Pancreas (tissue), 10 donors: ENCODE data around the gene OBSCN. TPM values are rescaled to one million over a fixed set of nuclear protein-coding genes. Genes with fewer than 3 reads are reported as not detected.
"Not testable (repeated sequence)": the region's sequence is repeated elsewhere in the genome, so short reads cannot be mapped to it uniquely, and the experiment has no call there.

Experiments used
- ATAC-seq, 4 donors: fragments of 200-7000 bp; cut with Tn5 transposase; one replicate each; pipeline versions ENCODE4 v1.8.0 to v1.9.1; 2020; ENCODE audit warnings: mild to moderate bottlenecking in 4 of 4, moderate library complexity in 4 of 4
- DNase-seq, 6 donors: peaks; one replicate each; pipeline ENCODE4 v3.0.0-alpha.2; 2020
- FAIRE-seq: peaks from 2 replicates; lab custom pipeline; 2012; peaks lifted over from hg19 to GRCh38; lab: Jason Lieb, UNC
- H3K27ac ChIP-seq, 4 donors: fragments of 200-600 bp; sonication (generic); 1 replicate in 3 of 4; 2 replicates in 1 of 4; pipeline versions ENCODE4 v1.5.0 to v1.8.0; 2020
- H3K27me3 ChIP-seq, 4 donors: fragments of 200-600 bp; one replicate each; pipeline ENCODE4 v1.8.0; 2021
- H3K36me3 ChIP-seq, 3 donors: fragments of 200-600 bp; sonication (generic) in 1 of 3; one replicate each; pipeline versions ENCODE4 v1.5.0 to v1.8.0; 2020 to 2021
- H3K4me1 ChIP-seq, 3 donors: fragments of 200-600 bp; one replicate each; pipeline ENCODE4 v1.8.0; 2021
- H3K4me3 ChIP-seq, 4 donors: fragments of 200-600 bp; sonication (generic) in 2 of 4; one replicate each; pipeline versions ENCODE4 v1.5.0 to v1.8.0; 2020 to 2021
- H3K9me3 ChIP-seq, 4 donors: fragments of 200-600 bp; one replicate each; pipeline ENCODE4 v1.8.0; 2021
- WGBS, 2 donors: extraction: QIAGEN DNeasy Blood & Tissue Kit; methylation state at CpG; one replicate each; pipeline ENCODE4 v1.1.7; 2013; 5-methylcytosine and 5-hydroxymethylcytosine counted together
- intact Hi-C, 3 donors: fragments of 100-400 bp; cut with DNase I; formaldehyde crosslinking; loops; one replicate each; pipeline versions ENCODE4 v1.11.1 to v1.14.2; 2022
- polyA plus RNA-seq, 2 donors: library from polyadenylated mRNA; stranded (reverse); fragments of 200-250 nt; gene quantifications; one replicate each; pipeline ENCODE4 v1.2.3, GENCODE V29; 2013
- total RNA-seq, 6 donors: library from RNA; stranded (reverse); fragmentation: NEBNext Ultra II Directional in 4 of 6; extraction: Animal tissue kit (Norgen Biotek cat#: 25700) in 4 of 6; gene quantifications; one replicate each; pipeline versions ENCODE4 v1.2.1 to v1.2.4, GENCODE V29; 2021 to 2023
- TF ChIP-seq, protein P1 (sequence below), 4 donors: fragments of 200-600 bp; sonication (generic) in 3 of 4; IDR thresholded peaks; one replicate each; pipeline versions ENCODE4 v1.5.0 to v1.8.0; 2021; ENCODE audit warnings: antibody characterized with exemption in 4 of 4
- donor health status: healthy with polysubstance abuse.
- donor health status: DM: no; HTN: no; CAD: no; lungs with moderate emphysema.
- donor health status: DM: no; HTN: no; CAD: no.
- donor health status: control.
- donor health status: control.
- donor health status: Bipolar disorder and iron deficiency.
- donor health status: DM: yes; HTN: yes; CAD: no.
- donor health status: DM: no; HTN: no; CAD: no.
- donor health status: DM: no; HTN: no; CAD: no.
- donor health status: DM: yes; HTN: yes; CAD: no.

Gene OBSCN
- total and polyA plus RNA-seq, 8 donors, result 7.9 to 61.4 (median 11.3) TPM

DNA sequence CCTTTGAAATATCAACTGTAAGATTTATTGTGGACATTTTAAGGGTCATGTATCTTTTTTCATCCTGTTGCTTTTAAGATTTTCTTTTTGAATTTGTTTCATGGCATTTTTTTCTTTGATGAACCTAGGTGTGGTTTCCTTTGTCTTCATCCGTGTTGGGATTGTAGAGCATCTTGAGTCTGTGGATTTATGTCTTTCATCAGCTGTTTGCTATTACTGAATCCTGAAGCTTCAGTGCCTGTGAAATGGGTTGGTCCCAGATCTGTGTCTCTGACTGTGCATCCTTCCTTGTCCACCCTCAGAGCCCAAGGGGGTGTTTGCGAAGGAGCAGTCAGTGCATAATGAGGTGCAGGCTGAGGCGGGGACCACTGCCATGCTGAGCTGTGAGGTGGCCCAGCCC is 37.3 kb downstream of the OBSCN start:
- TF ChIP-seq, protein P1, sequence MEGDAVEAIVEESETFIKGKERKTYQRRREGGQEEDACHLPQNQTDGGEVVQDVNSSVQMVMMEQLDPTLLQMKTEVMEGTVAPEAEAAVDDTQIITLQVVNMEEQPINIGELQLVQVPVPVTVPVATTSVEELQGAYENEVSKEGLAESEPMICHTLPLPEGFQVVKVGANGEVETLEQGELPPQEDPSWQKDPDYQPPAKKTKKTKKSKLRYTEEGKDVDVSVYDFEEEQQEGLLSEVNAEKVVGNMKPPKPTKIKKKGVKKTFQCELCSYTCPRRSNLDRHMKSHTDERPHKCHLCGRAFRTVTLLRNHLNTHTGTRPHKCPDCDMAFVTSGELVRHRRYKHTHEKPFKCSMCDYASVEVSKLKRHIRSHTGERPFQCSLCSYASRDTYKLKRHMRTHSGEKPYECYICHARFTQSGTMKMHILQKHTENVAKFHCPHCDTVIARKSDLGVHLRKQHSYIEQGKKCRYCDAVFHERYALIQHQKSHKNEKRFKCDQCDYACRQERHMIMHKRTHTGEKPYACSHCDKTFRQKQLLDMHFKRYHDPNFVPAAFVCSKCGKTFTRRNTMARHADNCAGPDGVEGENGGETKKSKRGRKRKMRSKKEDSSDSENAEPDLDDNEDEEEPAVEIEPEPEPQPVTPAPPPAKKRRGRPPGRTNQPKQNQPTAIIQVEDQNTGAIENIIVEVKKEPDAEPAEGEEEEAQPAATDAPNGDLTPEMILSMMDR (IDR thresholded peaks at IDR 0.05), result no peak
- FAIRE-seq (no peak), DNase-seq (no peak), ATAC-seq (no peak)
- H3K4me1 ChIP-seq, result no peaks in the 10 kb centered on the region
- 90 to 91% methylated on average over 3 of the region's 3 CpGs for WGBS, 2 donors
- H3K9me3 ChIP-seq, result peaks cover 0 to 3% (median 0%) of the 10 kb centered on the region in 4 donors
- no peaks in the 10 kb centered on the region for H3K27me3 ChIP-seq
- peaks cover 0 to 20% (median 0%) of the 10 kb centered on the region in 3 donors for H3K36me3 ChIP-seq
- no peak overlapping the region for H3K27ac ChIP-seq
- no peak overlapping the region for H3K4me3 ChIP-seq
- intact Hi-C loops, result no loop called here

DNA sequence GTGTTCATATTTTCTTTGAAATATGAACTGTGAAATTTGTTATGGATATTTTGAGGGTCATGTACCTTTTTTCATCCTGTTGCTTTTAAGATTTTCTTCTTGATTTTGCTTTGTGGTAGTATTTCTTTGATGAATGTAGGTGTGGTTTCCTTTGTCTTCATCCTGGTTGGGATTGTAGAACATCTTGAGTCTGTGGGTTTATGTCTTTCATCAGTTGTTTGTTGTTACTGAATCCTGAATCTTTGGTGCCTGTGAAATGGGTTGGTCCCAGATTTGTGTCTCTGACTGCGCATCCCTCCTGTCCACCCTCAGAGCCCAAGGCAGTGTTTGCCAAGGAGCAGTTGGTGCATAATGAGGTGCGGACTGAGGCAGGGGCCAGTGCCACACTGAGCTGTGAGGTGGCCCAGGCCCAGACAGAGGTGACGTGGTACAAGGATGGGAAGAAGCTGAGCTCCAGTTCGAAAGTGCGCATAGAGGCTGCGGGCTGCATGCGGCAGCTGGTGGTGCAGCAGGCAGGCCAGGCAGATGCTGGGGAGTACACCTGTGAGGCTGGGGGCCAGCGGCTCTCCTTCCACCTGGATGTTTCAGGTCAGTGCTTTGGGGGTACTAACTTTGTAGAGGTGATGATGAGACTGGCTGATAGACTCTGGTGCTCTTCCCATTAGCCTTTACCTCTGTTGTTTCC is 38.5 kb downstream of the OBSCN start:
- Histone ChIP-seq H3K4me1 (no peaks in the 10 kb centered on the region), H3K36me3 (peaks cover 0 to 20% (median 0%) of the 10 kb centered on the region in 3 donors), H3K27ac (no peak overlapping the region), H3K9me3 (peaks cover 0 to 3% (median 0%) of the 10 kb centered on the region in 4 donors), H3K4me3 (no peak overlapping the region), H3K27me3 (no peaks in the 10 kb centered on the region)
- ATAC-seq (no peak), FAIRE-seq (no peak), DNase-seq (no peak)
- TF ChIP-seq, protein P1 (IDR thresholded peaks at IDR 0.05), result no peak
- 95 to 97% methylated on average over 8 of the region's 8 CpGs for WGBS, 2 donors
- intact Hi-C loops, result no loop called here

DNA sequence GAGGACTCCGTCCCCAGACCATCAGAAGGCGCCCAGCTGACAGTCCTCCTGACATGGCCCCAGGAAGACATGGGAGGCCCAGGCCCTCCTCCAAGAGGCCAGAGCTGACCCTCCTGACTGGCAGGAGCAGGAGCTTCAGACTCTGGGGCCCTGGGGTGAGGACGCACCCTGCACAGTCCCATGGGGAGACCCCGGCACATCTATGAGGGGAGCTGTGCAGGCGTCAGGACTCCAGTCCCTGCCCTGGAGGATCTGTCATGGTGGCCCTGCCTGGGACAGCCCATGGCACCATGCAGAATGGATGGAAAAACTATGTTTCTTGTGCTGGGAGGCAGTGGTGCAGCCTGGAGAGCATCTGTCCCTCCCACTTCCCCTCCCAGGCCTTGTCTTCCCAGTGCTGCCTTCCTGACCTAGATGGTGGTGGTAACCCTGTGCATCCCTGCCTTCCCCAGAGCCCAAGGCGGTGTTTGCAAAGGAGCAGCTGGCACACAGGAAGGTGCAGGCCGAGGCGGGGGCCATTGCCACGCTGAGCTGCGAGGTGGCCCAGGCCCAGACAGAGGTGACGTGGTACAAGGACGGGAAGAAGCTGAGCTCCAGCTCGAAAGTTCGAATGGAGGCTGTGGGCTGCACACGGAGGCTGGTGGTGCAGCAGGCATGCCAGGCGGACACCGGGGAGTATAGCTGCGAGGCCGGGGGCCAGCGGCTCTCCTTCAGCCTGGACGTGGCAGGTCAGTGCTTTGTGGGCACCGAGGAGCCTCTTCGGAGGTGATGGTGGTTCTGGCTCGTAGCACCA is 41.9 kb downstream of the OBSCN start:
- Histone ChIP-seq H3K9me3 (peaks cover 0 to 3% (median 0%) of the 10 kb centered on the region in 4 donors), H3K27me3 (no peaks in the 10 kb centered on the region), H3K27ac (no peak overlapping the region), H3K36me3 (peaks cover 0 to 8% (median 0%) of the 10 kb centered on the region in 3 donors), H3K4me3 (no peak overlapping the region), H3K4me1 (no peaks in the 10 kb centered on the region)
- FAIRE-seq (no peak), DNase-seq (no peak), ATAC-seq (no peak)
- TF ChIP-seq, protein P1 (IDR thresholded peaks at IDR 0.05), result no peak
- WGBS, 2 donors, result 89 to 95% methylated on average over 24 of the region's 24 CpGs
- intact Hi-C loops, result no loop called here

DNA sequence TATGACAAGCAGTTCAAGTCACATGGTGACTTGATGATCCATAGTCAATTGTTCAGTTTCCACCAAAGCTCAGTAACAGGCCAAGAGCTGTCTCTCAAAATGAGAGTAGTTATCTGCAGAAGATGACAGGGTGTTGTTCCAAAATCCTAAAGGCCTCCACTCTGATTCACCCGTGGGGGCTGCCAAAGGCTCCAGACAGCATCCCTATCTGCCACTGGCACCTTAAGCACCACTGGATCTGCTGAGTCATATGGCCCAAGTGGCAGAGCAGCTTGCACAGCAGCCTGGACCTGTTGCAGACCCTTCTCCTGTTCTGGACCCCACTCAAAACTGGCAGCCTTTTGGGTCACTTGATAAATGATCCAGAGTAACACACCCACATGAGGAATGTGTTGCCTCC is 44.6 kb downstream of the OBSCN start:
- intact Hi-C loops, result not testable (repeated sequence)

DNA sequence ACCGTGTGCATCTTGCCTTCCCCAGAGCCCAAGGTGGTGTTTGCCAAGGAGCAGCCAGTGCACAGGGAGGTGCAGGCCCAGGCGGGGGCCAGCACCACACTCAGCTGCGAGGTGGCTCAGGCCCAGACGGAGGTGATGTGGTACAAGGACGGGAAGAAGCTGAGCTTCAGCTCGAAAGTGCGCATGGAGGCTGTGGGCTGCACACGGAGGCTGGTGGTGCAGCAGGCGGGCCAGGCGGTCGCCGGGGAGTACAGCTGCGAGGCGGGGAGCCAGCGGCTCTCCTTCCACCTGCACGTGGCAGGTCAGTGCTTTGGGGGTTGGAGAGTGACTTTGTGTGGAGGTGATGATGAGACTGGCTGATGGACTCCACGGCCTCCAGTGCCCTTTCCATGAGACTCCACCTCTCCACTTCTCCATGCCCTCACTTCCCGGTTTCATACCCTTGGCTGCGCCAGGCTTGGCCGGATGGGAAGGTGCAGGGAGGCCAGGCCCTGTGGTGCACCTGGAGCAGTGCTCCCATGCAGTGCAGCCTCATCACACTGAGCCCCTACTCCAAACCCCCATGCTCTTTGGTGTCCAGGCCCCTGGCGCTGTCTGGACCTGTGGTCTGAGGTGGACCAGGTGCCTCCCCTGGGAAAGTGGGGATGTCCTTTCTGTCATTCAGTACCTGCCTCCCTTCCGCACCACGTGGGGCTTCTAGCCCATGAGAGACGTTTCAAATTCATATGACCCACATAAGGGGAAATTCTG is 49.0 kb downstream of the OBSCN start:
- peak in 1 of 6 donors; percentile 44 for DNase-seq
- no peak for FAIRE-seq
- 93 to 99% methylated on average over 23 to 24 of the region's 24 CpGs for WGBS, 2 donors

More for the DNA sequence above, 44.6 kb downstream of the OBSCN start:
- not testable (repeated sequence) for H3K36me3 ChIP-seq, H3K27ac ChIP-seq, FAIRE-seq, H3K9me3 ChIP-seq, H3K4me3 ChIP-seq, H3K4me1 ChIP-seq, H3K27me3 ChIP-seq, DNase-seq, ATAC-seq
- 46 to 68% methylated on average over 1 of the region's 1 CpG for WGBS, 2 donors

More for the DNA sequence above, 49.0 kb downstream of the OBSCN start:
- no peak for ATAC-seq
- Histone ChIP-seq H3K4me3 (no peak overlapping the region), H3K9me3 (no peaks in the 10 kb centered on the region), H3K27ac (no peak overlapping the region), H3K27me3 (no peaks in the 10 kb centered on the region), H3K36me3 (no peaks in the 10 kb centered on the region), H3K4me1 (no peaks in the 10 kb centered on the region)
- intact Hi-C loops, result no loop called here
- TF ChIP-seq, protein P1 (IDR thresholded peaks at IDR 0.05), result no peak
